H1 (cell line): Measurements from ENCODE around the gene OGDHL. TPM values are rescaled to one million over a fixed set of nuclear protein-coding genes. Genes with fewer than 3 reads are reported as not detected.

Experiments
- EZH2 ChIP-seq: fragments of 200-600 bp; sonication (generic); IDR thresholded peaks from 2 replicates; pipeline ENCODE4 v1.7.1; 2012; ENCODE audit warnings: low read depth, mild to moderate bottlenecking, moderate library complexity, low read length, inconsistent platforms; ENCODE audit not compliant: severe bottlenecking
- PHF8 ChIP-seq: fragments of 200-600 bp; sonication (generic); conservative IDR thresholded peaks from 2 replicates; pipeline ENCODE4 v1.7.1; 2012; ENCODE audit warnings: low read depth, mild to moderate bottlenecking, inconsistent platforms, low read length, moderate library complexity
- TAF1 ChIP-seq: IDR thresholded peaks from 2 replicates; pipeline ENCODE4 v1.6.1; 2011; ENCODE audit warnings: mild to moderate bottlenecking, low read depth, low read length
- TBP ChIP-seq: IDR thresholded peaks from 2 replicates; pipeline ENCODE4 v1.6.1; 2011; ENCODE audit warnings: low read depth, low read length, improper control_type of control experiment
- polyA plus RNA-seq, 7 experiments: library from polyadenylated mRNA; depleted of rRNA in 3 of 7; stranded (reverse) in 5 of 7; unstranded in 2 of 7; fragments of >200 nt in 5 of 7; fragments of 200-250 nt in 2 of 7; gene quantifications; 1 replicate in 5 of 7; 2 replicates in 1 of 7; 4 replicates in 1 of 7; pipeline versions ENCODE4 v1.2.1 to v1.2.3, GENCODE V29; 2011 to 2013; ENCODE audit warnings: missing spikeins in 2 of 7, mixed read lengths in 2 of 7
- total RNA-seq: library from RNA; stranded (reverse); fragmentation: NEBNext Ultra II Directional; extraction: Animal tissue kit (Norgen Biotek cat#: 25700); gene quantifications from 2 replicates; pipeline ENCODE4 v1.2.1, GENCODE V29; 2021

OGDHL gene
- total and polyA plus RNA-seq, 2 of the 8 experiments (the other 6 are each of a cell fraction or from before 2014, with no cell fraction given), result 16.1 to 16.6 TPM

DNA sequence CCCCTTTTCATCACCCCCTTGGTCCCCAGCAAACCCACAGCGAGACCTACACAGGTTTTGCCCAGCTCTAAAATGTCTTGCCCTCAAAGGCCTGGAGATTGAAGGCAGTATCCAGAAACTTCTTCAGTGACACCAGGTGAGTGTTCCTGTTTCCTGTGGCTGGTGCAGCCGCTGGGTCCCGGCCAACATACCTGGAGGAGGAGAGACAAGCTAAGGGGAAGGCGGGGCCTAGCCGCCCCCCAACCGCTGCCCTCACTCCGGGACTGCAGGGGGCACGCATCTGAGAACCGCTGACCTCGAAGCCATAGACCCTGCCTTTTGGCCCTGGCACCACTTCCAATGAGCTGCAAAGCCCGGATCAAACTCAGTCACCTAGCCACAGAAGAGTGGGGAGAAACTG is 27.0 kb downstream of the OGDHL start (continued):
- TF ChIP-seq TBP, result no peak
- TF ChIP-seq EZH2, result no peak
- no peak for TF ChIP-seq TAF1
- TF ChIP-seq PHF8, result no peak
- TF ChIP-seq, all 59 proteins: peak for 0
